HG02610 (cell line): ENCODE data around the gene FAM120C.

Source experiments
- ATAC-seq: cut with Tn5 transposase; IDR thresholded peaks from one replicate; pipeline ENCODE4 v1.9.1; 2021; ENCODE audit warnings: mild to moderate bottlenecking, moderate library complexity; ENCODE audit not compliant: unreplicated experiment

Gene FAM120C

DNA sequence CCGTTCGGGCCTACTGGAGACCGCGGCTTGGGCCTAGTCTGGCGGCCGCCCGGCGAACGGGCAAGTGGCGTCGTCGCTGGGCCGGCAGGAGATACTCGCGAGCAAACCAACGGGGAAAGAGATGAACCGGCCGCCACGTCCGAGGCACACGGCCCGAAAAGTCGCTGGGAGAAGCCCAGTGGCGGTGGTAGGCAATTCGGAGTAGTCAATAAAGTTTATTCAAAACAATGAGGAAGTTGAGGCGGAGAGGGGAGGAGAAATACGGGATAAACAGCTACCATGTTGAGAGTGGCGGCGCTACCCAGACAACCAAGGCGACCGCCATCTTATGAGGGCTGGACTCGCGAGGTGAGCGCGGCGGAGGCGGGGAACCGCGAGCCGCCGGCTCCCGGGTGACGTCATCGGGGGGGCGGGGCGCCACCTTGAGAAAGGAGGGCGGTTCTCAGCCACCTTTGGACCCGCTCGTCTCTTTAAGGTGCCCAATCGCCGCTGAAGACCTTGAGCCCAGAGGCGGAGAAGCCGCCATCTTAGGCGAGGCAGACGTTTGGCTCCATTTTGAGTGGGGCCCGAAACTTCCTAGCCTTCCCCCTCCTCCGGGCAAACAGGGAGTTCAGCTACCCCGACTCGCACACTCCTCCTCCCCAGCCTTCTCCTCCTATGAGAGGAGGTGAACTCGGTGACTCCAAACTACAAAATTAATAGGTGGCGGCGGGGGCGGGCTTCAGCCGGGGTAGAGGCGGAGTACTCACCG lies 138.8 kb downstream of the FAM120C start, which contains the start of gene PHF8:
Gene PHF8, minus strand, starts transcription at position 348 of the 751 bp plus-strand sequence. CDS start 1,745 bp downstream, outside the sequence.
- peak; percentile 88 for ATAC-seq

DNA sequence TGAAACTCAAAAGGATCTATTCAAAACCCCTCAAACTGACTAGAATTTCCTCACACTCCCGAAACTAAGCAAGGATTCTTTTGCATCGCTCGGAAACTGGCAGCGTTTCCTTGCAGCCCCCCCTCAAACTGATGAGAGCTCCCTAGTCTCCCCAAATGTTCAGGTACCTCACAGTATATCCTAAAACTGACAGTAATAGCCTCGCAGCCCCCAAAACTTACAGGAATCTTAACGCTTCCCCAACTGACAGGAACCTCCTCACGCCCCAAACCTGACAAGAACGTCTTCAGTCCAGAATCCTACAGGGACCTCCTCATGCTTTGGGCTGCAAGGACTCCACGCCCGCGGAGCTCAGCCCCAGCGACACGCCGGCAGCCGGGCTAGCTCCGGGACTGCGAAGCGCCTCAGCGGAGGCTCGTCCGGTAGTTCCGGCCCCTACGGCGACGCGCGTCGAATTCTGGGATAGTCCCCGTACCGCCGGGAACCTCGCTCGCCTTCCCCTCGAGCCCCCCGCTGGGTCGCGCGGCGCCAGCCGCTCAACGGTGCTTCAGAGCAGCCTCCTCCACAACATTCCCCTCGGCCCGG lies 139.4 kb downstream of the FAM120C start:
- ATAC-seq: peak; percentile 16

DNA sequence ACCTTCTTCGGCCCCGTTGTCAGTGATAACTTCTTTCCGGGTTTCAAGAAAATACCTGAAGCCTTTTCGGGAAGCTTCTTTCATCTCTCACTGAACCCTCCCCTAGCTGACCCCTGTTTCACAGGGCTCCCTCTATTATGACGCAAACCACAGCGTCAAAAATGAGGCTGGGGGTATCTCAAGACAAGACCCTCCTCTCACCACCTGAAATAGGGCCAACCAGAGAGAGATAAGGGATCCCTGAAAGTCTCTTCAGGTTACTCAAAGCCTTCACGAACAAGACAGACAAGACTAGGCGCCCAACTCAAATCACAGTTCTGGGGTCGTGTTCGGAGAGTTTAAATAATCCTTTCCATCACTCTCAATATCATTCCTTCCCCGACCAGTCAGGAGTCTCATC lies 140.0 kb downstream of the FAM120C start:
- ATAC-seq: no peak

DNA sequence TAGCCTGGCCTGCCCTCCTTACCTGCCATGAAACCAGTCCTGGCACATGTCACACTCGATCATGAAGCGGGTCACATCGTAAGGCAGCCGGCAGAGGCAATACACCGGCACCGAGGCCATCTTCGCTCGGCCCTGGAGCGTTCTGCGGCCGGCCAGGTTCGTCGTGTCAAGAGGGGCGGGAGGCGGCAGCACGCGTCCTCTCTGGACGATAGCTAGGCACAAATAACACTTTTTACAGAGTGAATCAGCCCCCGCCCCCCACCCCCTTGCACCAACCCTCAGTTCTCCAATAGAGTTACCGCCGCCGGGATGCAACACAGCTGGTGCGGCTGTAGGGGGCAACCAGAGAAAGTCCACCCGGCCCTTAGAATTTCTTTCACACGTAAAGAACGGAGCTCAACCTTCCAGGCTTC lies 140.4 kb downstream of the FAM120C start:
- ATAC-seq: no peak

DNA sequence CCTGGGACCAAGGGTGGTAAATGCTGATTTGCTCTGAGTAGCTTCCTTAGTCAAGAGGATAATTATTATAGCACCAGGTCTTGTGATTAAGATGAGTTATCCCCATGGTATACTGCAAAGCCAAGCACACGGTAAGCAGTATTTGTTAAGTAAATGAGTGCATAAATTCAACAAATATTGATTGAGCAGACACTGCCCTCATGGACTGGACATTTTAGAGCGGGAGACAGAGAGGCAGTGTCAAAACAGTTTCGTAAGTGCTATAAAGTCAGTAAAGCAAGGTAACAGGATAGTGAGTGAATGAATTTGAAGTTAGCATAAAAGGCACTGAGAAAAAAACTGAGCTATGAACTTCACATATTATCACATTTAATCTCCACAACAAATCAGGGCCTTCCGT lies 152.7 kb downstream of the FAM120C start:
- no peak for ATAC-seq

DNA sequence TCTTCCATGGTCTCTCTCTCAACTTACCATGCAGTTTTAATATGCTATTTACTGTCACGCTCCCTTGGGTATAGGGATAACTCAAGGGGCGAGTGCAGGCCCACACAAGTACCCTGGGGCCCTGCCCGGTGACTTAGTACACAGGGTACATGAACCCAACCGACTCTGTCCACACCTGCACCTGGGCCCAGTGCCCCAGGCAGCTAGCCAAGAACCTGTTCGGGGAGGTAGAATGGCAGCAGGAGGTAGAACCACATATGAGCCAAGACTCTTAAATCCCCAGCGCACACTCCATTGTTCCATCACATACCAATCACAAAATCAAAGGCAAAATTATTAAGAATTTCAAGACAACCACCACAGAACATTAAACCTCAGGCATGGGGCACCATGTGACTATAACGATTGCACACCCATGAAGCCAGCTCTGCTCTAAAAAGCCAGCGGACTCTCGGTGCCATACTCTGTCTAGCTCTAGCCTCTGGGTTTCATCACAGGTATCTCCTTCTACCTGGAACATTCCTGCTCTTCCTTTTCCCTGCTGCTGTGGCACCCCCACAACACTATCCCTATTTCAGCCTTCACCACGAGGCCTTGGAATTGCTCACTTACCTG lies 153.4 kb downstream of the FAM120C start:
- ATAC-seq: no peak

DNA sequence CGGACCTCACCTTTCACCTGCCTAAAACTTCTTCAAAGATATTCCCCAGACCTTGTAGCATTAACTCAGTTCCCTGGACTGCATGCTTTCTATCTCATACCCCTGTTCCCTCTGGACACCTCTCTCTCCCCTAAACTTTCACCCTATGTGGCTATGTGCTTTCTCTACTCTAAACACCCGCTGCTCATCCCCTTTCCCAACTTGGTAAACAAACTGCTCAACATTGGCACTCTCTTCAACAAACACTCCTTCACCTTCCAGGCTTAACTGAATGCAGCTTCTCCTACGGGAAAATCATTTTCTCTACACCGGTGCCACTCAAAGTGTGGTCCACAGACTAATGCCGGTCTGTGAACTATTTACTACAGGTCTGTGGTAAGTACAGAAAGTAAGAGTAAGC lies 158.7 kb downstream of the FAM120C start:
- no peak for ATAC-seq
